Hepatic stellate cell (primary cell): ENCODE results near the gene FBXW8.
"Not testable (repeated sequence)": the region's sequence is repeated elsewhere in the genome, so short reads cannot be mapped to it uniquely, and the experiment has no call there.

Experiments
- DNase-seq: peaks from one replicate; pipeline ENCODE4 v3.0.0; 2011; ENCODE audit warnings: low spot score

The FBXW8 gene

GRCh38 chr12:117053597-117054201 is 142.9 kb downstream of the FBXW8 start:
- no peak for DNase-seq

- DNase-seq = no peak
Observed at GRCh38 chr12:117054279-117054678, 143.5 kb downstream of the FBXW8 start.

GRCh38 chr12:117057626-117058025 is 146.9 kb downstream of the FBXW8 start:
- DNase-seq = not testable (repeated sequence)

GRCh38 chr12:117058442-117059072 is 147.8 kb downstream of the FBXW8 start:
- DNase-seq = no peak

GRCh38 chr12:117059156-117059555 is 148.4 kb downstream of the FBXW8 start:
- DNase-seq = no peak

GRCh38 chr12:117060246-117060928 is 149.6 kb downstream of the FBXW8 start:
- DNase-seq = no peak

GRCh38 chr12:117060929-117061305 is 150.2 kb downstream of the FBXW8 start:
- no peak for DNase-seq

GRCh38 chr12:117061555-117062079 is 150.9 kb downstream of the FBXW8 start:
- no peak for DNase-seq

- no peak for DNase-seq
Observed at GRCh38 chr12:117063162-117063911, 152.6 kb downstream of the FBXW8 start.

GRCh38 chr12:117064049-117064448 is 153.3 kb downstream of the FBXW8 start:
- DNase-seq = no peak

GRCh38 chr12:117064596-117064995 is 153.8 kb downstream of the FBXW8 start:
- DNase-seq = no peak

- DNase-seq = no peak
Observed at GRCh38 chr12:117067016-117067415, 156.3 kb downstream of the FBXW8 start.

- no peak for DNase-seq
Observed at GRCh38 chr12:117067638-117068037, 156.9 kb downstream of the FBXW8 start.

- DNase-seq = no peak
Observed at GRCh38 chr12:117068492-117068891, 157.7 kb downstream of the FBXW8 start.

- no peak for DNase-seq
Observed at GRCh38 chr12:117069101-117069797, 158.5 kb downstream of the FBXW8 start.

- DNase-seq = no peak
Observed at GRCh38 chr12:117069926-117070900, 159.5 kb downstream of the FBXW8 start.

GRCh38 chr12:117071009-117071408 is 160.3 kb downstream of the FBXW8 start:
- DNase-seq = no peak

GRCh38 chr12:117072106-117072505 is 161.4 kb downstream of the FBXW8 start:
- DNase-seq = no peak

- DNase-seq = no peak
Observed at GRCh38 chr12:117072736-117073490, 162.2 kb downstream of the FBXW8 start.

GRCh38 chr12:117073611-117074010 is 162.9 kb downstream of the FBXW8 start:
- DNase-seq = no peak
